ENCODE results near the gene ZNF264. TPM values are rescaled to one million over a fixed set of nuclear protein-coding genes. Genes with fewer than 3 reads are reported as not detected.
A peak's percentile ranks its signal among the peaks of the same experiment; 100 is the strongest.

The ZNF264 gene
- total RNA-seq, 3 donors from 2014 or later = 20.2 to 26.9 (median 22.1) TPM

GRCh38 chr19:57267291-57267690, 76.0 kb downstream of the ZNF264 start:
- ATAC-seq = no peak
- H3K36me3 Mint-ChIP-seq (ENCODE audit: insufficient read depth) = peaks cover 24% of the 10 kb centered on the region
- H3K4me1 Mint-ChIP-seq (ENCODE audit: low read depth) = peaks cover 4% of the 10 kb centered on the region
- H3K4me3 Mint-ChIP-seq = no peak overlapping the region
- H3K27me3 Mint-ChIP-seq (ENCODE audit: low read depth) = no peaks in the 10 kb centered on the region
- H3K9me3 Mint-ChIP-seq = peaks cover 29% of the 10 kb centered on the region
- no peak for DNase-seq

GRCh38 chr19:57269515-57270250, 78.4 kb downstream of the ZNF264 start:
- Mint-ChIP-seq H3K4me1 (ENCODE audit: low read depth) (peaks cover 4% of the 10 kb centered on the region), H3K36me3 (ENCODE audit: insufficient read depth) (peaks cover 27% of the 10 kb centered on the region), H3K27me3 (ENCODE audit: low read depth) (no peaks in the 10 kb centered on the region), H3K9me3 (peaks cover 25% of the 10 kb centered on the region), H3K4me3 (no peak overlapping the region)
- DNase-seq (no peak), ATAC-seq (peak; percentile 73 to 76)

GRCh38 chr19:57271280-57271679, 80.0 kb downstream of the ZNF264 start:
- DNase-seq = no peak
- Mint-ChIP-seq H3K4me3 (no peak overlapping the region), H3K36me3 (ENCODE audit: insufficient read depth) (peaks cover 28% of the 10 kb centered on the region), H3K27me3 (ENCODE audit: low read depth) (no peaks in the 10 kb centered on the region), H3K9me3 (peaks cover 15% of the 10 kb centered on the region), H3K4me1 (ENCODE audit: low read depth) (peaks cover 4% of the 10 kb centered on the region)
- ATAC-seq = no peak

Other genes with a start within 250 kb of the ZNF264 start
- not detected for gene USP29, start 71.5 kb upstream of the ZNF264 start, total RNA-seq
- gene ZIM3, start 46.3 kb upstream of the ZNF264 start, total RNA-seq = not detected
- gene DUXA, start 24.0 kb upstream of the ZNF264 start, total RNA-seq = not detected
- gene AURKC, start 39.5 kb downstream of the ZNF264 start, total RNA-seq = 1 to 10 TPM in 1 of 3 donors, under 1 TPM in 1, not detected in 1; 0.82 to 1.2 TPM
- 10 to 100 TPM in 2 of 3 donors, 1 to 10 TPM in 1; 9.6 to 12.3 (median 12.0) TPM for gene ZNF805, start 49.1 kb downstream of the ZNF264 start, total RNA-seq
- 10 to 100 TPM; 30.1 to 52.2 (median 49.2) TPM for gene ZNF460, start 89.0 kb downstream of the ZNF264 start, total RNA-seq
- gene ZNF543, start 129.0 kb downstream of the ZNF264 start, total RNA-seq = 1 to 10 TPM; 3.3 to 5.0 (median 3.5) TPM
- gene ZNF304, start 159.8 kb downstream of the ZNF264 start, total RNA-seq = 1 to 10 TPM; 3.3 to 4.5 (median 4.1) TPM
- 1 to 10 TPM; 1.8 to 4.5 (median 3.3) TPM for gene TRAPPC2B, start 172.1 kb downstream of the ZNF264 start, total RNA-seq
- gene ZNF547, start 172.1 kb downstream of the ZNF264 start, total RNA-seq = under 1 TPM; 0.63 to 0.76 (median 0.71) TPM
- 10 to 100 TPM in 1 of 3 donors, 1 to 10 TPM in 2; 6.3 to 10.7 (median 8.7) TPM for gene ZNF548, start 198.4 kb downstream of the ZNF264 start, total RNA-seq
- 10 to 100 TPM in 2 of 3 donors, 1 to 10 TPM in 1; 8.9 to 11.1 (median 10.8) TPM for gene ZNF17, start 219.7 kb downstream of the ZNF264 start, total RNA-seq
- gene ZNF749, start 243.8 kb downstream of the ZNF264 start, total RNA-seq = 10 to 100 TPM; 23.2 to 32.8 (median 26.5) TPM

Data from activated T-cell treated with anti-CD3 and anti-CD28 coated beads, Interleukin-2, amount 50 U/mL, for 4 hours (primary cell).